B cell (primary cell): ENCODE measurements around the gene PRDM5. TPM values are rescaled to one million over a fixed set of nuclear protein-coding genes. Genes with fewer than 3 reads are reported as not detected.

ENCODE experiments used
- ATAC-seq: fragments of 200-7000 bp; cut with Tn5 transposase; one replicate; pipeline ENCODE4 v1.10.0; 2021; ENCODE audit warnings: low read depth, mild to moderate bottlenecking, moderate number of reproducible peaks, moderate library complexity
- CTCF ChIA-PET: fragments of 350-600 bp; sonication (Branson Sonifier 250); formaldehyde crosslinking; loops from one replicate; lab custom pipeline; 2021; ENCODE audit warnings: antibody characterized with exemption, inconsistent platforms; lab: Charles Lee
- POLR2A ChIA-PET: fragments of 350-600 bp; sonication (Branson Sonifier 250); formaldehyde crosslinking; loops from one replicate; lab custom pipeline; 2021; ENCODE audit warnings: antibody characterized with exemption; lab: Charles Lee
- DNase-seq: peaks from one replicate; pipeline ENCODE4 v3.0.0; 2013
- H2AFZ ChIP-seq: 2 replicates; pipeline ENCODE4 v1.6.1; 2012; ENCODE audit warnings: mild to moderate bottlenecking, low read depth, low read length; ENCODE audit not compliant: insufficient read depth, poor library complexity, severe bottlenecking
- H3K27ac ChIP-seq, 2 donors: 1 replicate in 1 of 2; 2 replicates in 1 of 2; pipeline ENCODE4 v1.5.1; 2012 to 2013; ENCODE audit warnings: low read length in 2 of 2, mild to moderate bottlenecking in 2 of 2, moderate library complexity in 1 of 2
- H3K27me3 ChIP-seq, 4 experiments: fragments of 200-600 bp in 1 of 4; sonication (generic) in 1 of 4; replicated peaks in 1 of 4; 1 replicate in 2 of 4; 2 replicates in 2 of 4; pipeline versions ENCODE4 v1.6.1 to v1.7.0; 2013 to 2016; ENCODE audit warnings: low read length in 3 of 4, mild to moderate bottlenecking in 2 of 4, mixed read lengths in 1 of 4, moderate library complexity in 1 of 4; ENCODE audit not compliant: insufficient read depth in 4 of 4, control insufficient read depth in 3 of 4; ENCODE audit errors: control extremely low read depth in 1 of 4
- H3K36me3 ChIP-seq, 2 experiments: replicated peaks in 1 of 2; 1 replicate in 1 of 2; 2 replicates in 1 of 2; pipeline versions ENCODE4 v1.6.1 to v1.7.1; 2013; ENCODE audit warnings: low read length in 1 of 2; ENCODE audit not compliant: insufficient read depth in 2 of 2, control insufficient read depth in 1 of 2; ENCODE audit errors: control extremely low read depth in 1 of 2, extremely low read depth in 1 of 2
- H3K4me1 ChIP-seq, 2 donors: fragments of 200-600 bp in 1 of 2; sonication (generic) in 1 of 2; 1 replicate in 1 of 2; 2 replicates in 1 of 2; pipeline versions ENCODE4 v1.5.1 to v1.6.1; 2013 to 2017; ENCODE audit warnings: low read length in 2 of 2; ENCODE audit not compliant: control insufficient read depth in 2 of 2, insufficient read depth in 2 of 2
- H3K4me2 ChIP-seq: replicated peaks from 2 replicates; pipeline ENCODE3; 2012; ENCODE audit warnings: mild to moderate bottlenecking, low read depth, low read length; ENCODE audit not compliant: poor library complexity, severe bottlenecking
- H3K4me3 ChIP-seq, 5 experiments: fragments of 200-600 bp in 1 of 5; sonication (generic) in 1 of 5; 1 replicate in 3 of 5; 2 replicates in 2 of 5; pipeline versions ENCODE4 v1.5.1 to v1.7.0; 2011 to 2016; ENCODE audit warnings: low read length in 4 of 5, mild to moderate bottlenecking in 4 of 5, low read depth in 2 of 5, control low read depth in 1 of 5, moderate library complexity in 1 of 5; ENCODE audit not compliant: insufficient read depth in 1 of 5; ENCODE audit errors: control extremely low read depth in 1 of 5, extremely low read depth in 1 of 5
- H3K79me2 ChIP-seq: fragments of 200-600 bp; sonication (generic); one replicate; pipeline ENCODE4 v1.6.0; 2016; ENCODE audit warnings: low read length; ENCODE audit not compliant: control insufficient read depth, insufficient read depth
- H3K9ac ChIP-seq: fragments of 200-600 bp; sonication (generic); 2 replicates; pipeline ENCODE4 v1.6.1; 2017; ENCODE audit warnings: mild to moderate bottlenecking, low read length, moderate library complexity
- H3K9me3 ChIP-seq, 3 donors: one replicate each; pipeline versions ENCODE4 v1.6.1 to v1.7.1; 2013; ENCODE audit warnings: low read length in 2 of 3; ENCODE audit not compliant: control insufficient read depth in 2 of 3, insufficient read depth in 1 of 3; ENCODE audit errors: control extremely low read depth in 1 of 3
- H4K20me1 ChIP-seq: 2 replicates; pipeline ENCODE4 v1.6.0; 2012; ENCODE audit warnings: mild to moderate bottlenecking, low read length; ENCODE audit not compliant: insufficient read depth, control insufficient read depth, poor library complexity, severe bottlenecking
- H3K27ac Mint-ChIP-seq: one replicate; pipeline ENCODE4 v1.8.0; 2021; ENCODE audit warnings: mixed read lengths
- H3K27me3 Mint-ChIP-seq: one replicate; pipeline ENCODE4 v1.8.0; 2021; ENCODE audit warnings: mixed read lengths
- H3K4me1 Mint-ChIP-seq: one replicate; pipeline ENCODE4 v1.8.0; 2021; ENCODE audit warnings: mixed read lengths
- H3K4me3 Mint-ChIP-seq: one replicate; pipeline ENCODE4 v1.8.0; 2021; ENCODE audit warnings: mixed read lengths
- H3K9me3 Mint-ChIP-seq: one replicate; pipeline ENCODE4 v1.8.0; 2022; ENCODE audit warnings: mixed read lengths; ENCODE audit not compliant: insufficient read depth
- CTCF ChIP-seq: fragments of 200-600 bp; IDR thresholded peaks from one replicate; pipeline ENCODE4 v1.8.0; 2022; ENCODE audit warnings: antibody characterized with exemption, mild to moderate bottlenecking
- EZH2 ChIP-seq: IDR thresholded peaks from 2 replicates; pipeline ENCODE4 v1.6.1; 2012; ENCODE audit warnings: borderline replicate concordance, low read depth, mild to moderate bottlenecking, moderate library complexity, low read length; ENCODE audit not compliant: insufficient read depth, poor library complexity, severe bottlenecking
- WGBS: methylation state at CpG from one replicate; pipeline ENCODE4 v1.1.5; 2013; ENCODE audit warnings: missing lambda C conversion rate; ENCODE audit not compliant: insufficient coverage; 5-methylcytosine and 5-hydroxymethylcytosine counted together
- intact Hi-C: fragments of 100-400 bp; cut with micrococcal nuclease; formaldehyde crosslinking; loops from one replicate; pipeline ENCODE4 v1.10.0; 2022
- polyA plus RNA-seq: library from polyadenylated mRNA; depleted of rRNA; stranded (reverse); fragments of >200 nt; gene quantifications from 2 replicates; pipeline ENCODE4 v1.2.3, GENCODE V29; 2012
- total RNA-seq, 2 donors: library from RNA; stranded (reverse); fragments of 120-200 nt in 1 of 2; gene quantifications; 1 replicate in 1 of 2; 2 replicates in 1 of 2; pipeline versions ENCODE4 v1.2.3 to v1.2.4, GENCODE V29; 2013 to 2022

Gene PRDM5
- total and polyA plus RNA-seq, 2 donors (not counting 1 experiment from before 2014, with no cell fraction given): not detected

GRCh38 chr4:120826853-120827252 lies 95.7 kb downstream of the PRDM5 start:
- Mint-ChIP-seq H3K4me3 (no peak overlapping the region), H3K4me1 (no peaks in the 10 kb centered on the region), H3K27me3 (no peaks in the 10 kb centered on the region), H3K9me3 (no peaks in the 10 kb centered on the region), H3K27ac (no peak overlapping the region)
- intact Hi-C loops: no loop called here
- Histone ChIP-seq H3K79me2 (no peaks in the 10 kb centered on the region), H3K4me3 (no peak overlapping the region), H3K36me3 (no peaks in the 10 kb centered on the region), H4K20me1 (no peaks in the 10 kb centered on the region), H3K4me1 (no peaks in the 10 kb centered on the region), H3K9ac (no peak overlapping the region), H3K4me2 (no peak overlapping the region), H2AFZ (no peak overlapping the region), H3K9me3 (no peaks in the 10 kb centered on the region), H3K27ac (no peak overlapping the region), H3K27me3 (no peaks in the 10 kb centered on the region)
- TF ChIP-seq CTCF (no peak), EZH2 (no peak)
- ATAC-seq (no peak), DNase-seq (no peak)
- POLR2A ChIA-PET: no interaction called here
- CTCF ChIA-PET: no interaction called here
- 100% methylated on average over 1 of the region's 6 CpGs for WGBS

GRCh38 chr4:120826449-120826848 lies 96.1 kb downstream of the PRDM5 start:
- H3K27ac ChIP-seq: no peak overlapping the region
- H3K9me3 ChIP-seq: no peaks in the 10 kb centered on the region
- ChIA-PET POLR2A (no interaction called here), CTCF (no interaction called here)
- Mint-ChIP-seq H3K4me3 (no peak overlapping the region), H3K9me3 (no peaks in the 10 kb centered on the region), H3K4me1 (no peaks in the 10 kb centered on the region), H3K27ac (no peak overlapping the region), H3K27me3 (no peaks in the 10 kb centered on the region)
- no peak overlapping the region for H3K9ac ChIP-seq
- WGBS: 57% methylated on average over 1 of the region's 1 CpG
- no peak overlapping the region for H3K4me2 ChIP-seq
- H3K4me3 ChIP-seq: no peak overlapping the region
- H3K79me2 ChIP-seq: no peaks in the 10 kb centered on the region
- no peak overlapping the region for H2AFZ ChIP-seq
- no peaks in the 10 kb centered on the region for H4K20me1 ChIP-seq
- no peaks in the 10 kb centered on the region for H3K36me3 ChIP-seq
- no peaks in the 10 kb centered on the region for H3K4me1 ChIP-seq
- TF ChIP-seq CTCF (no peak), EZH2 (no peak)
- no peak for DNase-seq
- no peak for ATAC-seq
- intact Hi-C loops: no loop called here
- no peaks in the 10 kb centered on the region for H3K27me3 ChIP-seq
